ENCODE measurements around the gene NDEL1.

NDEL1 gene

DNA sequence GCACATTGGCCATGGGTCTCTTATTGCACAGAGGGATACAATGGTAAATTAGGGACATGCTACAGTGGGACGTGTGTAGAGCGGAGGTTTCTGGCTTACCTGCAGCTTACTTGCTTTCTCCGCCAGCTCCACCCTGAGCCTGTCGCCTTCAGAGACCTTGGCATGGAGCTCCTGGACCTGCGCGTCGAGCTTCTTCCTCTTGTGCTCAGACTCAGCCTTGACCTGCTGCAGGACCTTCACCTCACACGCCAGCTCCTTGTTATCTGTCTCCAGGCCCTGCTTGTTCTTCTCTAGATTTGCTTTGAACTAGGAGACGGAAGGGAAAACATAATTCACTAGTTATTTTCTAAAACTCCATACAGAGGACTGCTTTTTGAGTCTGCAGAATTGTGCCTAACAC, 63.5 kb downstream of the NDEL1 start:
- no peak overlapping the region for H2AK5ac ChIP-seq (ENCODE audit: low read length)
- H3K4me3 ChIP-seq (ENCODE audit: low read length) = no peak overlapping the region
- no peak overlapping the region for H2BK15ac ChIP-seq (replicated peaks; ENCODE audit: low read depth)
- H3K56ac ChIP-seq (ENCODE audit: low read length) = no peak overlapping the region
- no peaks in the 10 kb centered on the region for H3K79me1 ChIP-seq (ENCODE audit: low read length)
- no peak overlapping the region for H3K4me2 ChIP-seq (ENCODE audit: low read length)
- H3K18ac ChIP-seq (ENCODE audit: low read length) = no peak overlapping the region
- H3K36me3 ChIP-seq (ENCODE audit: control insufficient read depth, insufficient read depth, low read length) = peaks cover 41% of the 10 kb centered on the region
- H3K27ac ChIP-seq (ENCODE audit: low read depth, low read length) = no peak overlapping the region
- DNase-seq = no peak
- no peak overlapping the region for H4K5ac ChIP-seq (ENCODE audit: low read length)
- H3K79me2 ChIP-seq (ENCODE audit: control insufficient read depth, insufficient read depth, low read length) = no peaks in the 10 kb centered on the region
- H3K9ac ChIP-seq (ENCODE audit: low read length) = no peak overlapping the region
- H2BK5ac ChIP-seq (ENCODE audit: low read length) = no peak overlapping the region
- WGBS (ENCODE audit: extremely low coverage, insufficient coverage, low lambda C conversion rate) = no CpG with 5 or more reads among the region's 9 CpGs
- H3K23ac ChIP-seq (ENCODE audit: low read length) = no peak overlapping the region
- no peak overlapping the region for H2BK120ac ChIP-seq (ENCODE audit: low read depth, low read length)
- H3K4ac ChIP-seq (ENCODE audit: low read depth, low read length) = no peak overlapping the region
- H3K4me1 ChIP-seq (ENCODE audit: control insufficient read depth, low read depth, low read length) = no peaks in the 10 kb centered on the region
- no peak overlapping the region for H4K8ac ChIP-seq (ENCODE audit: low read depth, low read length)
- H3K27me3 ChIP-seq (ENCODE audit: insufficient read depth, low read length, poor library complexity) = no peaks in the 10 kb centered on the region

DNA sequence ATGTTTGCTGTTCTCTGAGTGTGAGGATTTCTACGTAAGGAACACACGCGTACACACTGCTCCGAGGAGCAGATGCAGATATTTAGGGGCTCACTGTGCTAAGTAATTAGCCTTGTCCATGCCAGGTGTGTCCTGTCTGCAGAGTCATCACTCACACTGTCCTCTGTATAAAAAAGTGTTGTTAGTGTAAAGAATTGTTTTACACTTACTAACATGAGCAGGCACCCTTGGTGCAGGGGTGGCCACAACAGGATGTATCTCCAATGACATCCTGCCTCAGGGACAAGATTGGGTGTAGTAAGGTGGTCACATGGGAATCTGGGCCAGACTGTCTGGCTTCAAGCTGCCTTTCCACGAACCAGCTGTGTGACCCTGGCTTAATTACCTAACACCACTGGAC, 63.9 kb downstream of the NDEL1 start:
- WGBS (ENCODE audit: extremely low coverage, insufficient coverage, low lambda C conversion rate) = no CpG with 5 or more reads among the region's 5 CpGs
- Histone ChIP-seq H2BK5ac (ENCODE audit: low read length) (no peak overlapping the region), H3K36me3 (ENCODE audit: control insufficient read depth, insufficient read depth, low read length) (peaks cover 38% of the 10 kb centered on the region), H3K56ac (ENCODE audit: low read length) (no peak overlapping the region), H3K4me2 (ENCODE audit: low read length) (no peak overlapping the region), H2BK120ac (ENCODE audit: low read depth, low read length) (no peak overlapping the region), H3K27ac (ENCODE audit: low read depth, low read length) (no peak overlapping the region), H3K18ac (ENCODE audit: low read length) (no peak overlapping the region), H3K23ac (ENCODE audit: low read length) (no peak overlapping the region), H3K9ac (ENCODE audit: low read length) (no peak overlapping the region), H3K4me3 (ENCODE audit: low read length) (no peak overlapping the region), H3K4me1 (ENCODE audit: control insufficient read depth, low read depth, low read length) (no peaks in the 10 kb centered on the region), H3K79me1 (ENCODE audit: low read length) (no peaks in the 10 kb centered on the region), H2BK15ac (replicated peaks; ENCODE audit: low read depth) (no peak overlapping the region), H3K27me3 (ENCODE audit: insufficient read depth, low read length, poor library complexity) (no peaks in the 10 kb centered on the region), H3K4ac (ENCODE audit: low read depth, low read length) (no peak overlapping the region), H3K79me2 (ENCODE audit: control insufficient read depth, insufficient read depth, low read length) (no peaks in the 10 kb centered on the region), H2AK5ac (ENCODE audit: low read length) (no peak overlapping the region), H4K8ac (ENCODE audit: low read depth, low read length) (no peak overlapping the region), H4K5ac (ENCODE audit: low read length) (no peak overlapping the region)
- DNase-seq = no peak

- H3K4me2 ChIP-seq (ENCODE audit: low read length) = no peak overlapping the region
- no peaks in the 10 kb centered on the region for H3K79me1 ChIP-seq (ENCODE audit: low read length)
- DNase-seq = no peak
- no peak overlapping the region for H3K27ac ChIP-seq (ENCODE audit: low read depth, low read length)
- H3K23ac ChIP-seq (ENCODE audit: low read length) = no peak overlapping the region
- WGBS (ENCODE audit: extremely low coverage, insufficient coverage, low lambda C conversion rate) = no CpG with 5 or more reads among the region's 8 CpGs
- H2AK5ac ChIP-seq (ENCODE audit: low read length) = no peak overlapping the region
- no peaks in the 10 kb centered on the region for H3K27me3 ChIP-seq (ENCODE audit: insufficient read depth, low read length, poor library complexity)
- no peaks in the 10 kb centered on the region for H3K4me1 ChIP-seq (ENCODE audit: control insufficient read depth, low read depth, low read length)
- H3K36me3 ChIP-seq (ENCODE audit: control insufficient read depth, insufficient read depth, low read length) = peaks cover 34% of the 10 kb centered on the region
- H3K56ac ChIP-seq (ENCODE audit: low read length) = no peak overlapping the region
- H3K9ac ChIP-seq (ENCODE audit: low read length) = no peak overlapping the region
- no peaks in the 10 kb centered on the region for H3K79me2 ChIP-seq (ENCODE audit: control insufficient read depth, insufficient read depth, low read length)
- H2BK120ac ChIP-seq (ENCODE audit: low read depth, low read length) = no peak overlapping the region
- no peak overlapping the region for H4K5ac ChIP-seq (ENCODE audit: low read length)
- no peak overlapping the region for H2BK15ac ChIP-seq (replicated peaks; ENCODE audit: low read depth)
- no peak overlapping the region for H3K4ac ChIP-seq (ENCODE audit: low read depth, low read length)
- H4K8ac ChIP-seq (ENCODE audit: low read depth, low read length) = no peak overlapping the region
- H3K4me3 ChIP-seq (ENCODE audit: low read length) = no peak overlapping the region
- no peak overlapping the region for H2BK5ac ChIP-seq (ENCODE audit: low read length)
- H3K18ac ChIP-seq (ENCODE audit: low read length) = no peak overlapping the region
Measured at GRCh38 chr17:8500609-8501008, 64.9 kb downstream of the NDEL1 start.

- Histone ChIP-seq H2BK15ac (replicated peaks; ENCODE audit: low read depth) (no peak overlapping the region), H3K4ac (ENCODE audit: low read depth, low read length) (no peak overlapping the region), H2BK120ac (ENCODE audit: low read depth, low read length) (no peak overlapping the region), H4K5ac (ENCODE audit: low read length) (no peak overlapping the region), H3K79me2 (ENCODE audit: control insufficient read depth, insufficient read depth, low read length) (no peaks in the 10 kb centered on the region), H3K27me3 (ENCODE audit: insufficient read depth, low read length, poor library complexity) (no peaks in the 10 kb centered on the region), H2BK5ac (ENCODE audit: low read length) (no peak overlapping the region), H3K18ac (ENCODE audit: low read length) (no peak overlapping the region), H3K36me3 (ENCODE audit: control insufficient read depth, insufficient read depth, low read length) (peaks cover 24% of the 10 kb centered on the region), H3K56ac (ENCODE audit: low read length) (no peak overlapping the region), H3K4me1 (ENCODE audit: control insufficient read depth, low read depth, low read length) (no peaks in the 10 kb centered on the region), H3K23ac (ENCODE audit: low read length) (no peak overlapping the region), H3K27ac (ENCODE audit: low read depth, low read length) (no peak overlapping the region), H3K4me2 (ENCODE audit: low read length) (no peak overlapping the region), H3K79me1 (ENCODE audit: low read length) (no peaks in the 10 kb centered on the region), H2AK5ac (ENCODE audit: low read length) (no peak overlapping the region), H3K9ac (ENCODE audit: low read length) (no peak overlapping the region), H3K4me3 (ENCODE audit: low read length) (no peak overlapping the region), H4K8ac (ENCODE audit: low read depth, low read length) (no peak overlapping the region)
- WGBS (ENCODE audit: extremely low coverage, insufficient coverage, low lambda C conversion rate) = no CpG with 5 or more reads among the region's 6 CpGs
- no peak for DNase-seq
Measured at GRCh38 chr17:8502126-8502525, 66.4 kb downstream of the NDEL1 start.

GRCh38 chr17:8503368-8503767, 67.7 kb downstream of the NDEL1 start:
- H3K9ac ChIP-seq (ENCODE audit: low read length) = no peak overlapping the region
- no peak overlapping the region for H3K4me3 ChIP-seq (ENCODE audit: low read length)
- H3K79me1 ChIP-seq (ENCODE audit: low read length) = no peaks in the 10 kb centered on the region
- H2BK15ac ChIP-seq (replicated peaks; ENCODE audit: low read depth) = no peak overlapping the region
- H2BK5ac ChIP-seq (ENCODE audit: low read length) = no peak overlapping the region
- H4K8ac ChIP-seq (ENCODE audit: low read depth, low read length) = no peak overlapping the region
- H3K4me2 ChIP-seq (ENCODE audit: low read length) = no peak overlapping the region
- no peak overlapping the region for H2AK5ac ChIP-seq (ENCODE audit: low read length)
- no peaks in the 10 kb centered on the region for H3K4me1 ChIP-seq (ENCODE audit: control insufficient read depth, low read depth, low read length)
- H3K56ac ChIP-seq (ENCODE audit: low read length) = no peak overlapping the region
- no peak overlapping the region for H3K4ac ChIP-seq (ENCODE audit: low read depth, low read length)
- no peaks in the 10 kb centered on the region for H3K79me2 ChIP-seq (ENCODE audit: control insufficient read depth, insufficient read depth, low read length)
- WGBS (ENCODE audit: extremely low coverage, insufficient coverage, low lambda C conversion rate) = no CpG with 5 or more reads among the region's 6 CpGs
- DNase-seq = no peak
- H2BK120ac ChIP-seq (ENCODE audit: low read depth, low read length) = no peak overlapping the region
- H4K5ac ChIP-seq (ENCODE audit: low read length) = no peak overlapping the region
- peaks cover 22% of the 10 kb centered on the region for H3K36me3 ChIP-seq (ENCODE audit: control insufficient read depth, insufficient read depth, low read length)
- H3K27me3 ChIP-seq (ENCODE audit: insufficient read depth, low read length, poor library complexity) = no peaks in the 10 kb centered on the region
- no peak overlapping the region for H3K18ac ChIP-seq (ENCODE audit: low read length)
- no peak overlapping the region for H3K27ac ChIP-seq (ENCODE audit: low read depth, low read length)
- no peak overlapping the region for H3K23ac ChIP-seq (ENCODE audit: low read length)

GRCh38 chr17:8503807-8504206, 68.1 kb downstream of the NDEL1 start:
- DNase-seq = no peak
- H3K4ac ChIP-seq (ENCODE audit: low read depth, low read length) = no peak overlapping the region
- H3K4me2 ChIP-seq (ENCODE audit: low read length) = no peak overlapping the region
- no peaks in the 10 kb centered on the region for H3K79me1 ChIP-seq (ENCODE audit: low read length)
- H2BK120ac ChIP-seq (ENCODE audit: low read depth, low read length) = no peak overlapping the region
- H3K79me2 ChIP-seq (ENCODE audit: control insufficient read depth, insufficient read depth, low read length) = no peaks in the 10 kb centered on the region
- no peak overlapping the region for H4K5ac ChIP-seq (ENCODE audit: low read length)
- no peak overlapping the region for H3K4me3 ChIP-seq (ENCODE audit: low read length)
- no CpG with 5 or more reads among the region's 9 CpGs for WGBS (ENCODE audit: extremely low coverage, insufficient coverage, low lambda C conversion rate)
- peaks cover 25% of the 10 kb centered on the region for H3K36me3 ChIP-seq (ENCODE audit: control insufficient read depth, insufficient read depth, low read length)
- no peak overlapping the region for H3K18ac ChIP-seq (ENCODE audit: low read length)
- H3K27ac ChIP-seq (ENCODE audit: low read depth, low read length) = no peak overlapping the region
- no peak overlapping the region for H3K56ac ChIP-seq (ENCODE audit: low read length)
- no peak overlapping the region for H2BK5ac ChIP-seq (ENCODE audit: low read length)
- H3K23ac ChIP-seq (ENCODE audit: low read length) = no peak overlapping the region
- H3K9ac ChIP-seq (ENCODE audit: low read length) = no peak overlapping the region
- H3K27me3 ChIP-seq (ENCODE audit: insufficient read depth, low read length, poor library complexity) = no peaks in the 10 kb centered on the region
- no peak overlapping the region for H2BK15ac ChIP-seq (replicated peaks; ENCODE audit: low read depth)
- H2AK5ac ChIP-seq (ENCODE audit: low read length) = no peak overlapping the region
- H4K8ac ChIP-seq (ENCODE audit: low read depth, low read length) = no peak overlapping the region
- no peaks in the 10 kb centered on the region for H3K4me1 ChIP-seq (ENCODE audit: control insufficient read depth, low read depth, low read length)
